WI38 (cell line): ENCODE results near the gene CEPT1.

Experiments used
- H3K4me3 ChIP-seq: 2 replicates; pipeline ENCODE4 v1.5.1; 2011; ENCODE audit warnings: low read depth, mild to moderate bottlenecking, control low read depth, low read length
- CTCF ChIP-seq: IDR thresholded peaks from 2 replicates; pipeline ENCODE4 v1.5.1; 2012; ENCODE audit warnings: low read depth, mild to moderate bottlenecking, control low read depth, low read length

Gene CEPT1

GRCh38 chr1:111195002-111195684 lies 55.1 kb downstream of the CEPT1 start:
- no peak overlapping the region for H3K4me3 ChIP-seq
- TF ChIP-seq CTCF = no peak

DNA sequence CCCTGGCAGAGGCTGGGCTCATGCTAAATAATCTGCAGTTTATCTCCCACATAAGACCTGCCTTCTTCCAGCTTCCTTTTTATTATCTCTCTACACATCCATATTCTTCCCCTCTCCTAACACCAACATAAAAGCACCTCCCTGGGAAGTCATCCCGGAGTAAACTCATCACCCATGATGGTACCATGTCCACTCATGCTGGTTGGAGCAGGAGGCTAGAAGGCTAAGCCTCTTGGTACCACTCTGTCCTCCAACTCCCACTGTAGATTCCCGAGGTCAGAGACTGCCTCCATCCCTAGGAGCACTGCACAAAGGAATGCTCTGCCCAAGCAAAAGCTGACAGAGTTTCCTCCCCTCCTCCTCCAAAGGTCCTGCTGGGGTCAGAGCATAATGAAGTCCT lies 56.2 kb downstream of the CEPT1 start:
- no peak for TF ChIP-seq CTCF
- no peak overlapping the region for H3K4me3 ChIP-seq

- H3K4me3 ChIP-seq = no peak overlapping the region
- TF ChIP-seq CTCF = peak; percentile 42; the same call in 1 of the 2 replicates
Observed at GRCh38 chr1:111197598-111198284, 57.7 kb downstream of the CEPT1 start.

- TF ChIP-seq CTCF = no peak
- no peak overlapping the region for H3K4me3 ChIP-seq
Observed at GRCh38 chr1:111198836-111199235, 58.8 kb downstream of the CEPT1 start.

DNA sequence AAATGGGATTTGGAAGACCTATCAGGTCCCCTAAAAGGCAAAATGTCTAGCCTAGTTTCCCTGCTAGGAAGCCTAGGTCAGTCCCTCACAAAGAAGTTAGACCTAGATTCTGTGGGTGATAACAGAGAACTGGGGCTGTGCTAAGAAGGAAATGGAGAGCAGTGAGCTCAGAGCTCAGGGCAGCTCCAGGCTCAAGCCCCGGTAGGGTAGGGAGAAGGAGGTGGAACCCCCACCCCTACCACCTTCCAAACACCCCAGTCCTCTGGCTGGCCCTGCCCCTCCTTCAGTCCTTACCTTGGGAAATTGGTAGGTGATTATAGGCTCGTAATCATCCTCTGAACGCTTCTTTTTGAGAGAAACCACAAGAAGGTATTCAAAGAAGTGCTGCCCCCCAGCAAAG lies 59.3 kb downstream of the CEPT1 start:
- no peak for TF ChIP-seq CTCF
- H3K4me3 ChIP-seq = no peak overlapping the region

DNA sequence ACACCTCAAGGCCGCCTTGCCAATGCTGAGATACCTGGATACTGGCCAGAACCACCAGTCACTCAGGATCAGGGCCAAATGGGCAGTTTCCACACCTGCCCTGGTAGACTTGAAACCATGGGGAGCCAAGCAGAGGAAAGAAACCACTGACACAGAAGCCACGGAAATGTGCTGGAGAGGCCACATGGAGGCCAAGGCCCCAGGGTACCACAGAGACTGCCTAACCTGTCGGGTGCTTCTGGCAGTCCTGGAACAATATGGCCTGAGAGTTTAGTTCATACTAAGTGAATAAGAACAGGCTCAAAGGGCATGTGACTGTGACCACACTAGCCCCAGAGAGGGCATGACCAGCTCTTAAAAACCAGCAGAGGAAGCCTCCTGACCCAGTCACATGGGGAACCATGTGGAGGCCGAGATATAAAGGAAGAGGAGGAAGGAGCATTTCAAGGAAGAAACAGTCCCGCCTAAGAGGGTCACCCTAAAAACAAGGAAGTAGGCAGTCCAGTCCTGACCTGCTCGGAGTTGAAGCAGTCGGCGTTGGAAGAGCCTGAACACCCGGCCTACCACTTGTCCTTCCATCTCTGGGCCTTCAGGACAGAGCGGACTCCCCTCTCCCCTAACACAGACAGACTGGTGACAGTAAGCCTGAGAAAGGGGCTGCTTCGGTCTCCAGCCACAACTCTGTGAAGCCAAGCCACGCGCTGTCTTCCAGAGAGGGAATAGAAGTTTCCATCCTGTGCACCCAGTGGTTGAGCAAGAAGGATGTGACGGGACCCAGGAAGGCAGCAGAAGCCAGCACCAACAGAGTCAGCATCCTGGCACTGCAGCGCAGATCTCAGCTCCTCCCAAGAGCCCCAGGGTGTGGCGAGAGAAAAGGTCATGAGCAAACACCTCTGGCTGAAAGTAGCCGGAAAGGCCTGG lies 60.1 kb downstream of the CEPT1 start, which contains the start of gene DENND2D:
DENND2D (minus strand) TSS at position 766 of the 921 bp plus-strand sequence; CDS start at position 579, 187 bp downstream.
- no peak within 1 kb of the TSS for H3K4me3 ChIP-seq
- no peak for TF ChIP-seq CTCF
